H9 (cell line): ENCODE data around the gene CDH16. TPM values are rescaled to one million over a fixed set of nuclear protein-coding genes. Genes with fewer than 3 reads are reported as not detected.

Experiments used
- DNase-seq: peaks from one replicate; pipeline ENCODE4 v3.0.0-alpha.2; 2017
- H2AFZ ChIP-seq: one replicate; pipeline ENCODE4 v1.6.1; 2013; ENCODE audit warnings: mild to moderate bottlenecking, low read length, control low read depth, moderate library complexity
- H2AK5ac ChIP-seq: 2 replicates; pipeline ENCODE4 v1.6.1; 2013; ENCODE audit warnings: low read length, control low read depth, mixed read lengths; ENCODE audit not compliant: insufficient read length
- H2BK120ac ChIP-seq: one replicate; pipeline ENCODE4 v1.6.1; 2013; ENCODE audit warnings: low read depth, mild to moderate bottlenecking, low read length, control low read depth, inconsistent platforms; ENCODE audit not compliant: poor library complexity, severe bottlenecking
- H2BK12ac ChIP-seq: 2 replicates; pipeline ENCODE4 v1.6.1; 2013; ENCODE audit warnings: low read length, control low read depth, mixed read lengths, low read depth; ENCODE audit not compliant: insufficient read length
- H2BK15ac ChIP-seq: 2 replicates; pipeline ENCODE4 v1.6.1; 2013; ENCODE audit warnings: low read depth, low read length, control low read depth
- H2BK20ac ChIP-seq: one replicate; pipeline ENCODE4 v1.6.1; 2013; ENCODE audit warnings: low read depth, mild to moderate bottlenecking, low read length, control low read depth, inconsistent platforms; ENCODE audit not compliant: poor library complexity, severe bottlenecking
- H2BK5ac ChIP-seq: 2 replicates; pipeline ENCODE4 v1.6.1; 2013; ENCODE audit warnings: low read length, control low read depth, mixed read lengths; ENCODE audit not compliant: insufficient read length
- H3K14ac ChIP-seq: 2 replicates; pipeline ENCODE4 v1.6.1; 2013; ENCODE audit warnings: low read length, control low read depth; ENCODE audit not compliant: insufficient read depth
- H3K18ac ChIP-seq: 2 replicates; pipeline ENCODE4 v1.6.1; 2013; ENCODE audit warnings: low read depth, mild to moderate bottlenecking, mixed read lengths, low read length, control low read depth; ENCODE audit not compliant: insufficient read length
- H3K23ac ChIP-seq: 2 replicates; pipeline ENCODE4 v1.6.1; 2013; ENCODE audit warnings: low read length, control low read depth, mixed read lengths, low read depth; ENCODE audit not compliant: insufficient read length
- H3K23me2 ChIP-seq: 2 replicates; pipeline ENCODE4 v1.6.1; 2013; ENCODE audit warnings: low read depth, mild to moderate bottlenecking, mixed read lengths, low read length, control low read depth; ENCODE audit not compliant: insufficient read length, poor library complexity, severe bottlenecking
- H3K27ac ChIP-seq: 2 replicates; pipeline ENCODE4 v1.5.1; 2013; ENCODE audit warnings: low read length, control low read depth, mixed read lengths, low read depth; ENCODE audit not compliant: insufficient read length
- H3K27me3 ChIP-seq: 2 replicates; pipeline ENCODE4 v1.6.1; 2013; ENCODE audit warnings: low read length, control low read depth, inconsistent platforms; ENCODE audit not compliant: insufficient read depth
- H3K4ac ChIP-seq: 2 replicates; pipeline ENCODE4 v1.6.1; 2013; ENCODE audit warnings: low read depth, mild to moderate bottlenecking, control low read depth, inconsistent platforms, low read length, moderate library complexity
- H3K4me1 ChIP-seq: 2 replicates; pipeline ENCODE4 v1.6.1; 2013; ENCODE audit warnings: low read length, control low read depth, inconsistent platforms; ENCODE audit not compliant: insufficient read depth
- H3K4me2 ChIP-seq: 2 replicates; pipeline ENCODE4 v1.6.1; 2013; ENCODE audit warnings: low read length, control low read depth, mixed read lengths; ENCODE audit not compliant: insufficient read length, insufficient read depth
- H3K56ac ChIP-seq: 2 replicates; pipeline ENCODE4 v1.6.1; 2013; ENCODE audit warnings: low read depth, mild to moderate bottlenecking, mixed read lengths, low read length, control low read depth; ENCODE audit not compliant: insufficient read length
- H3K79me1 ChIP-seq: 2 replicates; pipeline ENCODE4 v1.6.1; 2013; ENCODE audit warnings: low read depth, mild to moderate bottlenecking, moderate library complexity, low read length, control low read depth, inconsistent platforms; ENCODE audit not compliant: insufficient read depth, poor library complexity, severe bottlenecking
- H3K79me2 ChIP-seq: 2 replicates; pipeline ENCODE4 v1.6.1; 2013; ENCODE audit warnings: low read length, control low read depth, inconsistent platforms; ENCODE audit not compliant: insufficient read depth
- H3K9ac ChIP-seq: 2 replicates; pipeline ENCODE4 v1.6.1; 2013; ENCODE audit warnings: low read length, control low read depth, mixed read lengths; ENCODE audit not compliant: insufficient read length; ENCODE audit errors: extremely low read depth
- H3K9me3 ChIP-seq: one replicate; pipeline ENCODE4 v1.6.1; 2013; ENCODE audit warnings: low read depth, low read length, inconsistent platforms; ENCODE audit not compliant: control insufficient read depth
- H3T11ph ChIP-seq: one replicate; pipeline ENCODE4 v1.6.1; 2013; ENCODE audit warnings: mild to moderate bottlenecking, low read length, control low read depth, inconsistent platforms
- H4K20me1 ChIP-seq: one replicate; pipeline ENCODE4 v1.6.1; 2013; ENCODE audit not compliant: control insufficient read depth, insufficient read length, insufficient read depth
- H4K5ac ChIP-seq: 2 replicates; pipeline ENCODE4 v1.6.1; 2013; ENCODE audit warnings: low read depth, mild to moderate bottlenecking, mixed read lengths, low read length, control low read depth; ENCODE audit not compliant: insufficient read length
- H4K8ac ChIP-seq: replicated peaks from 2 replicates; pipeline ENCODE4 v1.6.1; 2013; ENCODE audit warnings: low read length, control low read depth, mixed read lengths, low read depth; ENCODE audit not compliant: insufficient read length
- H4K91ac ChIP-seq: 2 replicates; pipeline ENCODE4 v1.6.1; 2013; ENCODE audit warnings: low read depth, mild to moderate bottlenecking, moderate library complexity, mixed read lengths, low read length, control low read depth; ENCODE audit not compliant: insufficient read length
- H3K27ac Mint-ChIP-seq, 3 experiments: 2 replicates in 2 of 3; 3 replicates in 1 of 3; pipeline ENCODE4 v1.8.0; 2020 to 2021; ENCODE audit warnings: mixed read lengths in 3 of 3, mild to moderate bottlenecking in 1 of 3, moderate library complexity in 1 of 3
- H3K27me3 Mint-ChIP-seq: 2 replicates; pipeline ENCODE4 v1.8.0; 2021; ENCODE audit warnings: low read depth, mild to moderate bottlenecking, moderate library complexity, mixed read lengths
- H3K36me3 Mint-ChIP-seq, 3 experiments: 2 replicates in 2 of 3; 3 replicates in 1 of 3; pipeline ENCODE4 v1.8.0; 2020 to 2021; ENCODE audit warnings: low read depth in 3 of 3, mixed read lengths in 3 of 3; ENCODE audit not compliant: insufficient read depth in 1 of 3
- H3K4me1 Mint-ChIP-seq, 2 experiments: 2 replicates each; pipeline ENCODE4 v1.8.0; 2020; ENCODE audit warnings: mixed read lengths in 2 of 2
- H3K4me3 Mint-ChIP-seq, 2 experiments: 2 replicates in 1 of 2; 3 replicates in 1 of 2; pipeline ENCODE4 v1.8.0; 2020 to 2021; ENCODE audit warnings: mild to moderate bottlenecking in 2 of 2, mixed read lengths in 2 of 2, moderate library complexity in 1 of 2
- H3K9me3 Mint-ChIP-seq, 2 experiments: 2 replicates in 1 of 2; 3 replicates in 1 of 2; pipeline ENCODE4 v1.8.0; 2020; ENCODE audit warnings: mild to moderate bottlenecking in 2 of 2, mixed read lengths in 2 of 2, moderate library complexity in 1 of 2
- CTCF ChIP-seq: fragments of 200-600 bp; sonication (generic); conservative IDR thresholded peaks from 3 replicates; pipeline ENCODE4 v1.8.0; 2021; ENCODE audit warnings: antibody characterized with exemption, mild to moderate bottlenecking
- WGBS: extraction: QIAGEN DNeasy Blood & Tissue Kit; methylation state at CpG from one replicate; pipeline ENCODE4 v1.1.7; 2013; ENCODE audit warnings: missing lambda C conversion rate, low lambda C conversion rate, mixed read lengths; ENCODE audit not compliant: insufficient read length; ENCODE audit errors: extremely low coverage; 5-methylcytosine and 5-hydroxymethylcytosine counted together
- total RNA-seq: library from RNA; stranded (reverse); gene quantifications from 2 replicates; pipeline ENCODE4 v1.2.1, GENCODE V29; 2021

The CDH16 gene
- total RNA-seq, 1 experiment from 2014 or later: not detected

- Histone ChIP-seq H2AK5ac (no peak overlapping the region), H4K8ac (no peak overlapping the region), H3K27me3 (peaks cover 15% of the 10 kb centered on the region; the same call in 1 of the 2 replicates), H3K14ac (no peak overlapping the region), H2AFZ (no peak overlapping the region), H3K4me2 (no peak overlapping the region), H4K91ac (no peak overlapping the region), H3K18ac (no peak overlapping the region), H3K9me3 (no peaks in the 10 kb centered on the region), H3K56ac (no peak overlapping the region), H3K79me2 (no peaks in the 10 kb centered on the region), H4K5ac (no peak overlapping the region), H3K23ac (no peak overlapping the region), H3K23me2 (peaks cover 5% of the 10 kb centered on the region), H2BK12ac (no peak overlapping the region), H3K4me1 (no peaks in the 10 kb centered on the region), H2BK5ac (no peak overlapping the region), H3K4ac (no peak overlapping the region), H2BK15ac (no peak overlapping the region), H3T11ph (no peak overlapping the region), H3K9ac (no peak overlapping the region), H4K20me1 (no peaks in the 10 kb centered on the region), H3K27ac (no peak overlapping the region), H2BK20ac (no peak overlapping the region), H2BK120ac (no peak overlapping the region), H3K79me1 (no peaks in the 10 kb centered on the region)
- H3K27ac Mint-ChIP-seq: no peak overlapping the region
- H3K9me3 Mint-ChIP-seq: no peaks in the 10 kb centered on the region; a peak in 1 of 5 replicates
- DNase-seq: no peak
- no CpG with 5 or more reads among the region's 42 CpGs for WGBS
- TF ChIP-seq CTCF: no peak
- no peaks in the 10 kb centered on the region for H3K36me3 Mint-ChIP-seq
- H3K4me1 Mint-ChIP-seq: peaks cover 0 to 7% of the 10 kb centered on the region in 2 experiments; a peak in 2 of 4 replicates
- H3K4me3 Mint-ChIP-seq: no peak overlapping the region
- H3K27me3 Mint-ChIP-seq: peaks cover 66% of the 10 kb centered on the region
These were observed 3.2 kb upstream of the CDH16 start for GRCh38 chr16:66921729-66922450.
